Mammary epithelial cell (primary cell): Measurements from ENCODE around the gene DYNLT2.

Experiments
- CTCF ChIP-seq, 2 donors: IDR thresholded peaks in 1 of 2; conservative IDR thresholded peaks in 1 of 2; 2 replicates each; pipeline ENCODE4 v1.5.1; 2011 to 2012; ENCODE audit warnings: inconsistent platforms in 2 of 2, low read length in 2 of 2, mild to moderate bottlenecking in 2 of 2, control low read depth in 1 of 2, low read depth in 1 of 2; ENCODE audit not compliant: insufficient read depth in 1 of 2; ENCODE audit errors: extremely low read depth in 1 of 2
- EZH2 ChIP-seq: IDR thresholded peaks from 2 replicates; pipeline ENCODE4 v1.6.1; 2012; ENCODE audit warnings: low read length, inconsistent platforms, borderline replicate concordance

GRCh38 chr6:169746556-169746955, 4.8 kb downstream of the DYNLT2 start:
- TF ChIP-seq EZH2 (no peak), CTCF (conservative IDR thresholded peaks at IDR 0.05 in 1 of 2, IDR thresholded peaks at IDR 0.05 in 1 of 2; ENCODE audit: extremely low read depth in 1 of 2, insufficient read depth in 1 of 2, low read depth in 1 of 2, low read length in 2 of 2) (no peak)
